Lower leg skin (tissue), 4 donors: ENCODE results near the gene ST3GAL3. TPM values are rescaled to one million over a fixed set of nuclear protein-coding genes. Genes with fewer than 3 reads are reported as not detected.

Source experiments
- DNase-seq, 2 donors: peaks; one replicate each; pipeline ENCODE4 v3.0.0-alpha.2; 2019; ENCODE audit warnings: low spot score in 2 of 2
- H3K4me3 ChIP-seq: fragments of 200-600 bp; sonication (generic); 2 replicates; pipeline ENCODE4 v1.5.1; 2017; ENCODE audit warnings: mild to moderate bottlenecking, low read depth; ENCODE audit not compliant: poor library complexity, severe bottlenecking
- POLR2A ChIP-seq, 2 donors: fragments of 450-650 bp; IDR thresholded peaks; one replicate each; pipeline ENCODE4 v1.6.1; 2016 to 2017; ENCODE audit warnings: antibody characterized with exemption in 2 of 2, mild to moderate bottlenecking in 1 of 2, moderate library complexity in 1 of 2
- WGBS, 2 donors: methylation state at CpG; one replicate each; pipeline ENCODE4 v1.1.5; 2018; 5-methylcytosine and 5-hydroxymethylcytosine counted together
- intact Hi-C: fragments of 100-400 bp; cut with DNase I; formaldehyde crosslinking; loops from one replicate; pipeline ENCODE4 v1.15.0; 2023; ENCODE audit warnings: low total_unique reads
- total RNA-seq, 4 donors: library from RNA; depleted of rRNA; stranded (reverse); fragments of >200 nt; gene quantifications; one replicate each; pipeline ENCODE4 v1.1.0, GENCODE V29; 2016
- TF ChIP-seq, protein P1 (sequence below), 3 donors: fragments of 450-650 bp; IDR thresholded peaks; one replicate each; pipeline ENCODE4 v1.5.1; 2016; ENCODE audit warnings: antibody characterized with exemption in 3 of 3, mild to moderate bottlenecking in 3 of 3, moderate library complexity in 2 of 3

The ST3GAL3 gene
- total RNA-seq, 4 donors from 2014 or later, result 6.9 to 10.5 (median 8.0) TPM

DNA sequence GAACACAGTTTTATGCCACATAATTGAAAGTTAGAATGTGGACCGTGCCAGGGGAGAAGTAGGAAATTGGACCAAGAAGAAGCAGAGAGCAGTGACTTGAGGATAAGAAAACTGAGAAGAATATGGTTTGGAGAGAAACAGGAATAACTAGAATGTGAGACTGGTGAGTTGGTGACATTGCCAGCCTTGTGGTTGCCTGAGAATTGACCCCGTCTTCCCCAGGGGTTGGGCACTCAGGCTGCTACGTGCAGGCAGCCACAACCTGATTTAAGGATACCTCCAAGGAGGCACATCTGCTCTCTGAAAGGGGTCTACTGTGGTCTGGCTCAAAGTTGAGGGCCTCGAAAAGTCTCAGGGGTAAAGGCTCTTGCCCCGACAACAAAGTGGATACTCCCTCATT is 114.1 kb downstream of the ST3GAL3 start:
- intact Hi-C loops, result no loop called here
- no peak for DNase-seq

DNA sequence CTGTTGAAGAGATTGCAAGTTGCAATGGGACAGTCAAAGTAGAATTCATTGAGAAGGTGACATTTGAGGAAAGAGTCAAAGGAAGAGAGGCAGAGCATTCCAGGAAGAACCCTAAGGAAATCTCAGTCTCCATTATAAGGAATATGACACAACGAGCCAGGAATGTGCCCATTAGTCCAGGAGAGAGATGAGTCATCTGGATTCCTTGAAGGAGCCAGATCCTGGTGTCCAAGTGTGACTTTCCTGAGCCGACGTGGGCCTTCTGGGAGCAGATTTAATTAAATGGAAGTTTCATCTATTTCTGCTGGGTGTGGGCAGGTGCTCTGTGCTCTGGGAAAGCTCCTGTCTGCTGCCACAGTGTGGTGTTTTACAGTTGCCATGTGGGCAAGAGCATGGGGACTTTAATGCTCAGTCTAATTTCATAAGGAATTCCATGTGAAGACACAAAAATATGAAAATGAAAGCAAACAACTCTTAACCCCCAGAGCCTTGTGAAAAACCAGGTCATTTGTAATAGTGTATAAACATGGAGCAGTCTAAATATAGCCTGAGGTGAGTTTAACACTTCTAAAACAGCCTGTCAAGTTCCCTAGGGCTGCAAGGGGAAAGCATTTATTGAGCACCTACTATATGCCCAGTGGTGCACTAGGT is 114.8 kb downstream of the ST3GAL3 start:
- no peak for TF ChIP-seq POLR2A (IDR thresholded peaks at IDR 0.05)
- TF ChIP-seq, protein P1, sequence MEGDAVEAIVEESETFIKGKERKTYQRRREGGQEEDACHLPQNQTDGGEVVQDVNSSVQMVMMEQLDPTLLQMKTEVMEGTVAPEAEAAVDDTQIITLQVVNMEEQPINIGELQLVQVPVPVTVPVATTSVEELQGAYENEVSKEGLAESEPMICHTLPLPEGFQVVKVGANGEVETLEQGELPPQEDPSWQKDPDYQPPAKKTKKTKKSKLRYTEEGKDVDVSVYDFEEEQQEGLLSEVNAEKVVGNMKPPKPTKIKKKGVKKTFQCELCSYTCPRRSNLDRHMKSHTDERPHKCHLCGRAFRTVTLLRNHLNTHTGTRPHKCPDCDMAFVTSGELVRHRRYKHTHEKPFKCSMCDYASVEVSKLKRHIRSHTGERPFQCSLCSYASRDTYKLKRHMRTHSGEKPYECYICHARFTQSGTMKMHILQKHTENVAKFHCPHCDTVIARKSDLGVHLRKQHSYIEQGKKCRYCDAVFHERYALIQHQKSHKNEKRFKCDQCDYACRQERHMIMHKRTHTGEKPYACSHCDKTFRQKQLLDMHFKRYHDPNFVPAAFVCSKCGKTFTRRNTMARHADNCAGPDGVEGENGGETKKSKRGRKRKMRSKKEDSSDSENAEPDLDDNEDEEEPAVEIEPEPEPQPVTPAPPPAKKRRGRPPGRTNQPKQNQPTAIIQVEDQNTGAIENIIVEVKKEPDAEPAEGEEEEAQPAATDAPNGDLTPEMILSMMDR (IDR thresholded peaks at IDR 0.05), result no peak
- intact Hi-C loops, result no loop called here
- WGBS, 2 donors, result 16 to 20% methylated on average over 3 of the region's 3 CpGs

More for the DNA sequence above, 114.1 kb downstream of the ST3GAL3 start:
- 75 to 82% methylated on average over 5 of the region's 5 CpGs for WGBS, 2 donors
- H3K4me3 ChIP-seq, result no peak overlapping the region
- no peak for TF ChIP-seq POLR2A (IDR thresholded peaks at IDR 0.05)
- TF ChIP-seq, protein P1 (IDR thresholded peaks at IDR 0.05), result no peak

DNA sequence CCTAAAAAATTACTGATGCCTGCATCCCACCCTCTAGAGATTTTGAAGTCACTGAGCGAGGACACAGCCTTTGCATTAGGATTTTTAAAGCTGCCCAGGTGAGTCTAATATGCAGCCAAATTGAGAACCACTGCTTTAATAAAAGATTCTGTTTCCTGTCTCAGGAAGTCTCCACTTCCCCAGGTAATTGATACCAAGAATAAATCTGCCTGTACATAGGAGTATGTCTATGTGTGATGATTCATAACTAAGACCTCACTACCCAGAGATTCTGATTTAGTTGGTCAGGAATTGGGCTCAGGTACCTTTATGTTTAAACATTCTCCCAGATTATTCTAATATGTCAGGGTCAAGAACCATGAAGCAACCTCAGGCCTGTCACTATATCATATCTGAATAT is 117.5 kb downstream of the ST3GAL3 start:
- 95 to 100% methylated on average over 1 of the region's 1 CpG for WGBS, 2 donors
- TF ChIP-seq, protein P1 (IDR thresholded peaks at IDR 0.05), result no peak
- no peak for TF ChIP-seq POLR2A (IDR thresholded peaks at IDR 0.05)
- H3K4me3 ChIP-seq, result no peak overlapping the region
- intact Hi-C loops, result no loop called here
- DNase-seq, result no peak

More for the DNA sequence above, 114.8 kb downstream of the ST3GAL3 start:
- no peak for DNase-seq
- H3K4me3 ChIP-seq, result no peak overlapping the region

DNA sequence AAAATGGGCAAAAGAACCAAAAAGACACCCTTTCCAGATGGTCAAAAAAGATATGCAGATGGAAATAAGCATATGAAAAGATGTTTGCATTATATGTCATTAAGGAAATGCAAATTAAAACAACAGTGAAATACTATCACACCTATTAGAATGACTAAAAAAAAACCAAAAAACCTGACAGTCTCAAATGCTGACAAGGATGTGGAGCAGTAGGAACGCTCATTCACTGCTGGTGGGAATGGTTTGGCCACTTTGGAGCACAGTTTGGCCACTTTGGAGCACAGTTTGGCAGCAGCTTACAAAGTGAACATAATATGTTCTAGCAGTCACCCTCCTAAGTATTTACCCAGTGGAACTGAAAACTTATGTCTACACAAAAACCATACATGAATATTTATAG is 121.2 kb downstream of the ST3GAL3 start:
- TF ChIP-seq, protein P1 (IDR thresholded peaks at IDR 0.05), result no peak
- TF ChIP-seq POLR2A (IDR thresholded peaks at IDR 0.05), result no peak
- DNase-seq, result no peak
- H3K4me3 ChIP-seq, result no peak overlapping the region
- WGBS, 2 donors, result 89 to 100% methylated on average over 1 of the region's 1 CpG
- intact Hi-C loops, result no loop called here

DNA sequence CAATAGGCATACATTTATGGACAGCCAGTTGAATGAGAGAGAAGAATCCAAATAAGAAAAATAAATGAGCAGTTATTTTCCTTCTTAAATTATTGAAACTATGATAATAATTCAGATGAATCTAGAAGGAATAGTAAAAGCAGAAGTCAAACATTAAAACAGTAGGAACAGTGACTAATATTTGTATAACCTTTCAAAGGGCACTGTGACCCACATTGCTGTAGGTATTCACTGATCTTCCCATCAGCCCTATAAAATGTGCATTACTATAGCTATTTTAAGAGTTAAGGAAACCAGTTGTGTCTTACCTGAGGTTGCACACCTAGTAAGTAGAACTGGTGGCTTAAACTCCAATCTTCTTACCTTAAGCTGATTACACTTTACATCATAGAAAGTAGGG is 123.5 kb downstream of the ST3GAL3 start:
- TF ChIP-seq, protein P1 (IDR thresholded peaks at IDR 0.05), result no peak
- TF ChIP-seq POLR2A (IDR thresholded peaks at IDR 0.05), result no peak
- intact Hi-C loops, result no loop called here
- DNase-seq, result no peak
- no peak overlapping the region for H3K4me3 ChIP-seq

DNA sequence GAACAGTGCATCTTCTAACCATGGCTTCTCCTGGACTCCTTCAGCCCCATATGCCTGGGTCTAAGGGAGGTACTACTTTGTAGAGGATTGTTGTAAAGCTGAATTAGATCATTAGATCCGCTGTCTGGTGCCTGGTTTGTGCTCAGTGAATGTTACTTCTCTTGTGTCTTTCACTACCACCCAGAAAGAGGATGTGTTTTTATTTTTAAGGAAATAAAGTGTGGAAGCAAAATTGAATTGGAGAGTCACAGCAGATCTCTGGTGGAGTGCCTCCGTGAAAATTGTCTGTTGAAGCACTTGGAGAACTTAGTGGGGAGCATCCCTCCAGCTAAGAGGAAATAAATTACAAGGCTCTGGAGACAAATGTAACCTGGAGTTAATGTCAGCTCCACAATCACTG is 124.5 kb downstream of the ST3GAL3 start:
- H3K4me3 ChIP-seq, result no peak overlapping the region
- intact Hi-C loops, result no loop called here
- no peak for DNase-seq
- TF ChIP-seq, protein P1 (IDR thresholded peaks at IDR 0.05), result no peak
- no peak for TF ChIP-seq POLR2A (IDR thresholded peaks at IDR 0.05)
- WGBS, 2 donors, result 75 to 81% methylated on average over 2 of the region's 2 CpGs
